HG03025 (cell line): Measurements from ENCODE around the gene LYPD6.
"Not testable (repeated sequence)": the region's sequence is repeated elsewhere in the genome, so short reads cannot be mapped to it uniquely, and the experiment has no call there.

Experiments
- ATAC-seq: cut with Tn5 transposase; IDR thresholded peaks from one replicate; pipeline ENCODE4 v1.9.1; 2021; ENCODE audit warnings: mild to moderate bottlenecking, moderate library complexity; ENCODE audit not compliant: unreplicated experiment, low FRiP score

LYPD6 gene

DNA sequence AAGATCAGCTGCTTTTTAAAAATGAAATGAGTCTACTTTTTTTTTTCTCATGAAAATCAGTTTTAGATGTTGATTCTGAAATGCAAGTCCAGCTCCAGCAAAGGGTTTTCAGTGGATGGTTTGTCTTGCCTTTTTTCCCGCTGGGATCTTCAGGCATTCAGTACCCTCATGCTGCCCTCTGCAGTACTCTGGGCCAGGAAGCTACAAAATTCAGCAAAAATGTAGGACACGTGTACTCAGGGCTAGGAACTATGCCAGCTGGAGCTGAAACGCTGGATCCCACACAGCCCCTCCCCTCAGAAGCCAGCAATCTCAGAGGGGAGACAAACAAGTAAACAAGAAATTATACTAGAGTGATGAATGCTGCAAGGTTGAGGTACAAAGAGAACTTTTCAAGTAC is 159.9 kb downstream of the LYPD6 start:
- no peak for ATAC-seq

DNA sequence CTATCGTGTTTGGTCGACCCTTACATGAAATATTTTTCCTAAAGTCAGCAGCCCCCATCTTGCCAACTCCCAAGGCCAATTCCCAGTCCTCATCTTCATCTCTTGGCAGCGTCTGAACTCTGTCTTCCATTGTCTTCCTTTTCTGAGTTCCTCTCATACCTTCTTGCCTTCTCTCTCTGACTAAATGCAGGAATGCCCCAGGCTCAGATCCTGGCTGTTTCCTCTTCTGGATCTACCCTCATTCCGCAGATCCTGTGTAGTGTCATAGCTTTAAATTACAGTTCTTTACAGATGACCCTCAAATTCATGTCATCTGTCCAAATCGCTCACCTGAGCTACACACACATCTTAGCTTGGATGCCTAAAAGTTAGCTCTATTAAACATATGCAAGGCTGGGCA is 162.5 kb downstream of the LYPD6 start:
- no peak for ATAC-seq

DNA sequence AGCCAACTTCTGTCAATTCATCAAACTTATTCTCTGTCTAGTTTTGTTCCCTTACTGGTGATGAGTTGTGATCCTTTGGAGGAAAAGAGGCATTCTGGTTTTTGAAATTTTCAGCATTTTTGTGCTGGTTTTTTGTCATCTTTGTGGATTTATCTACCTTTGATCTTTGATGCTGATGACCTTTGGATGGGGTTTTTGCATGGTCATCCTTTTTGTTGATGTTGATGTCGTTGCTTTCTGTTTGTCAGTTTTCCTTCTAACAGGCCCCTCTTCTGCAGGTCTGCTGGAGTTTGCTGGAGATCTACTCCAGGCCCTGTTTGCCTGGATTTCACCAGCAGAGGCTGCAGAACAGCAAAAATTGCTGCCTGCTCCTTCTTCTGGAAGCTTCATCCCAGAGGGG is 168.8 kb downstream of the LYPD6 start:
- not testable (repeated sequence) for ATAC-seq

DNA sequence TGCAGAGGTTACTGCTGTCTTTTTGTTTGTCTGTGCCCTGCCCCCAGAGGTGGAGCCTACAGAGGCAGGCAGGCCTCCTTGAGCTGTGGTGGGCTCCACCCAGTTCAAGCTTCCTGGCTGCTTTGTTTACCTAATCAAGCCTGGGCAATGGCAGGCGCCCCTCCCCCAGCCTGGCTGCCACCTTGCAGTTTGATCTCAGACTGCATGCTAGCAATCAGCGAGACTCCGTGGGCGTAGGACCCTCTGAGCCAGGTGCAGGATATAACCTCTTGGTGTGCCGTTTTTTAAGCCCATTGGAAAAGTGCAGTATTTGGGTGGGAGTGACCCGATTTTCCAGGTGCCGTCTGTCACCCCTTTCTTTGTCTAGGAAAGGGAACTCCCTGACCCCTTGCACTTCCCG is 176.4 kb downstream of the LYPD6 start:
- ATAC-seq = not testable (repeated sequence)

DNA sequence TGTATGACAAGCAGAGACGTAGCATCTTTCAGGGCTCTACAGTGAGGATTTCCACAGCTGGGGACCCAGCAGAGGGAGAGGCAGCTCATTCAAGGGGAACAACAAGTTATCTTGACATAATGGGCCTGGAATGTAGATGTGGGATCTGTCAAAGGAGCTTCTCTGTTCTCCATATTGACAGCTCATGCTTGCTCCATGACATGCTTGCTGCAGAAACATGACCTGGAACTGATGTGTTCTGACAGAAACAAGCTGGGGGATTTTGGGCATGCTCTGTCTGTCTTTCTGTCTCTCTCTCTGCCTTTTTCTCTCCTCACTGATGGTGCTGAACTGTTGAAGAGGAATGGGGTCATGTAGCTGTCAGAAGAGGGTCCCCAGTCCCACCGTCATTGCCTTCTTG is 177.6 kb downstream of the LYPD6 start:
- no peak for ATAC-seq

DNA sequence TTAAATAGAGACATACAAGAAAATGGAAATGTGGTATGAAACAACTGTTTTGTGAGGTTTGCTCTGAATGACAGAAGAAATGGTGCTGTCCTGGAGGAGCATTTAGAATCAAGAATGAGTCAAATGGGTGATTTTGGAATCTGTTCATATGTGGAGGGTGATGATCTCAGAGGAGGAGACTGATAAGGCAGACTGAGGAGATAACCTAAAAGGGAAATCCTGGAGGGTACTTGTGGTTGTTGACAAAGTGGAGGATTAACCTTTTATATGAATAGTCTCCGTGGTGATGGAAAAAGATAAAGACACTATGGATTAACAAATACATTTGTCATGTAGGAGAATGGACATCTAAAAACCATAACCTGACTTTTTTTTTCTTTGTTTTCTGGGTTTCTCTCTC is 183.1 kb downstream of the LYPD6 start:
- no peak for ATAC-seq
